ENCODE measurements around the gene SEBOX.

Gene SEBOX

DNA sequence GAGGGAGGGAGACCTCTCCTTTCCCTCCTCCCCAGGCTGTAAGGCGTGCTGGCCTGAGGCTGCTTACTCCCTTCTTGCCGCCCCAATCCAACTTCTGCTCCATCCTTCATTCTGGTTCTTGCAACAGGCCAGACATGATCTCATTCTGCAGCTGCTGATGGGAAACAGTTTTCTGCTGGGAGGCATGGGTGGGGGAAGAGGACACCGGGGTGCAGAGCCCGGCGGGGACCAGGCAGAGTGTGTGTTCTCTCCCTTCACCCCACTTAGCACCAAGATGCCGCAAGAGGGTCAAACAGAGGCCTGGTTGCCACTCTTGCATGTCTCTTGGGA, 7.9 kb upstream of the SEBOX start:
- Histone ChIP-seq H3K36me3 (ENCODE audit: insufficient read depth, low read depth, low read length) (no peaks in the 10 kb centered on the region), H3K9ac (ENCODE audit: low read depth, low read length) (no peak overlapping the region), H3K27ac (ENCODE audit: low read length) (no peak overlapping the region), H3K9me3 (ENCODE audit: insufficient read depth, low read depth, low read length) (no peaks in the 10 kb centered on the region), H3K27me3 (ENCODE audit: insufficient read depth, low read length) (peaks cover 34% of the 10 kb centered on the region), H3K4me1 (ENCODE audit: insufficient read depth, low read length) (peaks cover 9% of the 10 kb centered on the region; the same call in 1 of the 2 replicates), H3K4me3 (ENCODE audit: low read length) (peak overlapping the region; percentile 80; the same call in 1 of the 2 replicates)

GRCh38 chr17:28372203-28372944, 7.4 kb upstream of the SEBOX start:
- Histone ChIP-seq H3K4me3 (ENCODE audit: low read length) (peak overlapping the region; percentile 80; the same call in 1 of the 2 replicates), H3K4me1 (ENCODE audit: insufficient read depth, low read length) (peaks cover 9% of the 10 kb centered on the region; the same call in 1 of the 2 replicates), H3K9ac (ENCODE audit: low read depth, low read length) (peak overlapping the region; percentile 51; the same call in 1 of the 2 replicates), H3K9me3 (ENCODE audit: insufficient read depth, low read depth, low read length) (no peaks in the 10 kb centered on the region), H3K27ac (ENCODE audit: low read length) (no peak overlapping the region), H3K36me3 (ENCODE audit: insufficient read depth, low read depth, low read length) (no peaks in the 10 kb centered on the region), H3K27me3 (ENCODE audit: insufficient read depth, low read length) (peaks cover 34% of the 10 kb centered on the region)

DNA sequence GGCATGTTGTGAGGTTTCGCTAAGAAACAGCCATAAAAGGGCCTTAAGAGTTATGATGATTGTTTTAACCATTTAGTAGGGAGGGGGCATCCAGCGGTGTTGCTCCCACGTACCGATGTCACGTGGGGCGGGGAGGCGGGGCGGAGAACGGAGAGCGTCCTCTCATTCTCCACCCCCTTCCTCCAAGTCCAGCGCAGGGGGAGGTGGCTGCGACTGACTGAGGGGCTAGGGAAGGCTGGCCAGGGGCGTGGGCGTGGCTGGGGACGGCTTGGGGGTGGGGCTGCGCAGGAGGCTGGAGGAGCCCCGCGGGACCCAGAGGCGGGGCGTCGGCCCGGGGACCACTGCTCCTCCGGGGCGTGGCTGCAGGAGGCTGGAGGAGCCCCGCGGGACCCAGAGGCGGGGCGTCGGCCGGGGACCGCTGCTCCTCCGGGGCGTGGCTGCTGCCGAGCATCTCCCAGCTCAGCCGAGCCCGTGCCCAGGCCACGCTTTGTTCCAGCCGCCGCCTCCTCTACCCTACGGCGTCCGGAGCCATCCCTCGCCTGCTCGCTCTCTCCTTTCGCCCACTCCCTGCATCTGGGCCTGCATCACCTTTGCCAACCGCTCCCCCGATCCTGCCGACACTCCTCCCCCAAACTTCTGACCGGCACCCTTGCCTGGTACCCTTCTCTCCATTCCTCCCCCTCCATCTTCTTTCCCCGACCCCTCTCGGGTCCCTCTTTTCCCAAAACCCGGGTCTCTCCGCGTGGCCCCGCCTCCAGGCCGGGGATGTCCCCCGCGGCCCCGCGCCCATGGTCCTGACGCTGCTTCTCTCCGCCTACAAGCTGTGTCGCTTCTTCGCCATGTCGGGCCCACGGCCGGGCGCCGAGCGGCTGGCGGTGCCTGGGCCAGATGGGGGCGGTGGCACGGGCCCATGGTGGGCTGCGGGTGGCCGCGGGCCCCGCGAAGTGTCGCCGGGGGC, 6.5 kb upstream of the SEBOX start, which contains the start of gene SARM1:
Gene SARM1 (plus strand): TSS at position 450 of the 958 bp plus-strand sequence. CDS start 339 bp downstream, at position 789.
- Histone ChIP-seq H3K27me3 (ENCODE audit: insufficient read depth, low read length) (peaks cover 34% of the 10 kb centered on the region), H3K27ac (ENCODE audit: low read length) (no peak within 1 kb of the TSS), H3K4me3 (ENCODE audit: low read length) (peak within 1 kb of the TSS; percentile 80), H3K36me3 (ENCODE audit: insufficient read depth, low read depth, low read length) (no peaks in the 10 kb centered on the region), H3K9me3 (ENCODE audit: insufficient read depth, low read depth, low read length) (no peaks in the 10 kb centered on the region), H3K4me1 (ENCODE audit: insufficient read depth, low read length) (peaks cover 9% of the 10 kb centered on the region; the same call in 1 of the 2 replicates), H3K9ac (ENCODE audit: low read depth, low read length) (peak within 1 kb of the TSS; percentile 51; the same call in 1 of the 2 replicates)

- Histone ChIP-seq H3K27me3 (ENCODE audit: insufficient read depth, low read length) (peaks cover 34% of the 10 kb centered on the region), H3K36me3 (ENCODE audit: insufficient read depth, low read depth, low read length) (no peaks in the 10 kb centered on the region), H3K27ac (ENCODE audit: low read length) (no peak overlapping the region), H3K9me3 (ENCODE audit: insufficient read depth, low read depth, low read length) (no peaks in the 10 kb centered on the region), H3K4me1 (ENCODE audit: insufficient read depth, low read length) (peaks cover 9% of the 10 kb centered on the region; the same call in 1 of the 2 replicates), H3K4me3 (ENCODE audit: low read length) (peak overlapping the region; percentile 55), H3K9ac (ENCODE audit: low read depth, low read length) (peak overlapping the region; percentile 7; the same call in 1 of the 2 replicates)
These were observed 5.7 kb upstream of the SEBOX start for GRCh38 chr17:28370744-28371103.

GRCh38 chr17:28370035-28370743, 5.2 kb upstream of the SEBOX start, which contains the start of gene VTN:
Gene VTN (minus strand): TSS chr17:28370307. CDS start chr17:28370203, 104 bp downstream.
- Histone ChIP-seq H3K27me3 (ENCODE audit: insufficient read depth, low read length) (peaks cover 34% of the 10 kb centered on the region), H3K4me1 (ENCODE audit: insufficient read depth, low read length) (peaks cover 9% of the 10 kb centered on the region; the same call in 1 of the 2 replicates), H3K36me3 (ENCODE audit: insufficient read depth, low read depth, low read length) (no peaks in the 10 kb centered on the region), H3K4me3 (ENCODE audit: low read length) (peak within 1 kb of the TSS; percentile 55), H3K27ac (ENCODE audit: low read length) (no peak within 1 kb of the TSS), H3K9me3 (ENCODE audit: insufficient read depth, low read depth, low read length) (no peaks in the 10 kb centered on the region), H3K9ac (ENCODE audit: low read depth, low read length) (peak within 1 kb of the TSS; percentile 7; the same call in 1 of the 2 replicates)

DNA sequence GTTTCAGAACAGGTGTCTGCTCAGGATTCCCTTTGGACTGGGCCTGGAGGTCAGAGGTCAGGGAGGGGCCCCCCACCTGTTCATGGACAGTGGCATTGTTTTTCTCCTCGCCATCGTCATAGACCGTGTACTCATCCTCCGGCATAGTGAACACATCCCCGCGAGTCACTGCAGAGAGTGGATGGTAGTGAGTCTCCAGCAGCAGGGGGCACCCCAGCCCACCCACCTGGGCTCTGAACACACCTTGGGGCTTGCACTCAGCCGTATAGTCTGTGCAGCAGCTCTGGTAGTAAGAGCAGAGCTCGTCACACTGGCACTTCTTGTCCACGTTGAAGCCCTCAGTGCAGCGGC, 4.7 kb upstream of the SEBOX start:
- Histone ChIP-seq H3K9me3 (ENCODE audit: insufficient read depth, low read depth, low read length) (no peaks in the 10 kb centered on the region), H3K9ac (ENCODE audit: low read depth, low read length) (no peak overlapping the region), H3K4me1 (ENCODE audit: insufficient read depth, low read length) (peaks cover 9% of the 10 kb centered on the region; the same call in 1 of the 2 replicates), H3K36me3 (ENCODE audit: insufficient read depth, low read depth, low read length) (no peaks in the 10 kb centered on the region), H3K27me3 (ENCODE audit: insufficient read depth, low read length) (peaks cover 31% of the 10 kb centered on the region), H3K27ac (ENCODE audit: low read length) (no peak overlapping the region), H3K4me3 (ENCODE audit: low read length) (no peak overlapping the region)

DNA sequence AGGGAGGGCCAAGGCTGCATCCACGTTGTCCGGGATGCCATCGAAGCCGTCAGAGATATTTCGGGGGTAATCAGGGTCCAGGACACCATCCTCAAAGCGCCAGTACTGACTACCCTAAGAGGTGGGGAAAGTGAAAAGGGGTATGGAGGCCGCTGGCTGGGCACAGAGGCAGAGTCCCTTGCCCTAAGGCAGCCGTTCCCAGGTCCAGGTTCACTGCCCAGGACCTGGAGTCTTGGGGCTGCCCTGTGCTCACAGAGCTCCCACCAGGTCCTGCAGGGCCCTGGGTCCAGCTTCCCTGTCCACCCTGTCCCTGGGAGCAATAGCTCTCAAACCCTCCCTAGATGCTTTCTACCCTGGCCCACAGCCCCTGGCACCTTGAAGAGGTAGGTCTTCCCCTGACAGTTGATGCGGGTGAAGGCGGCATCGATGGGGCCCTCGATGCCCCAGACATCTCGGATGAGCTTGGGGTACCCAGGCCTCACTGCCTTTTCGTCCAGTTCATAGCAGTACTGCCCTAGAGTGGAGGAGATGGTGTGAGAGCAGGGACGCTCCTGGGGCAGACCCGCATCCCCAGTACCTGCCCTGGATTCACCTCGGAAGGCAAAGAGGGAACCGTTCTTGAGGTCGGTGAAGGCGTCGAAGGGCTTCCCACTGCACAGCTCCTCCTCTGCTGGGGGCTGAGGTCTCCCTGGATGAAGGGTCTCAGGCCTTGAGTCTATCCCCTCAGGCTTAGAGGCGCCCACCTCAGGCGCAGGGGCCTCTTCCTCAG, 4.1 kb upstream of the SEBOX start:
- Histone ChIP-seq H3K9ac (ENCODE audit: low read depth, low read length) (no peak overlapping the region), H3K27me3 (ENCODE audit: insufficient read depth, low read length) (peaks cover 25% of the 10 kb centered on the region), H3K4me3 (ENCODE audit: low read length) (no peak overlapping the region), H3K27ac (ENCODE audit: low read length) (no peak overlapping the region), H3K4me1 (ENCODE audit: insufficient read depth, low read length) (peaks cover 9% of the 10 kb centered on the region; the same call in 1 of the 2 replicates), H3K36me3 (ENCODE audit: insufficient read depth, low read depth, low read length) (no peaks in the 10 kb centered on the region), H3K9me3 (ENCODE audit: insufficient read depth, low read depth, low read length) (no peaks in the 10 kb centered on the region)

- Histone ChIP-seq H3K9me3 (ENCODE audit: insufficient read depth, low read depth, low read length) (no peaks in the 10 kb centered on the region), H3K36me3 (ENCODE audit: insufficient read depth, low read depth, low read length) (no peaks in the 10 kb centered on the region), H3K27ac (ENCODE audit: low read length) (no peak overlapping the region), H3K9ac (ENCODE audit: low read depth, low read length) (no peak overlapping the region), H3K27me3 (ENCODE audit: insufficient read depth, low read length) (peaks cover 18% of the 10 kb centered on the region), H3K4me3 (ENCODE audit: low read length) (no peak overlapping the region), H3K4me1 (ENCODE audit: insufficient read depth, low read length) (peaks cover 9% of the 10 kb centered on the region; the same call in 1 of the 2 replicates)
These were observed 3.4 kb upstream of the SEBOX start for GRCh38 chr17:28368306-28368831.

- Histone ChIP-seq H3K9me3 (ENCODE audit: insufficient read depth, low read depth, low read length) (no peaks in the 10 kb centered on the region), H3K9ac (ENCODE audit: low read depth, low read length) (no peak overlapping the region)
These were observed 2.8 kb upstream of the SEBOX start for GRCh38 chr17:28367641-28368305.

DNA sequence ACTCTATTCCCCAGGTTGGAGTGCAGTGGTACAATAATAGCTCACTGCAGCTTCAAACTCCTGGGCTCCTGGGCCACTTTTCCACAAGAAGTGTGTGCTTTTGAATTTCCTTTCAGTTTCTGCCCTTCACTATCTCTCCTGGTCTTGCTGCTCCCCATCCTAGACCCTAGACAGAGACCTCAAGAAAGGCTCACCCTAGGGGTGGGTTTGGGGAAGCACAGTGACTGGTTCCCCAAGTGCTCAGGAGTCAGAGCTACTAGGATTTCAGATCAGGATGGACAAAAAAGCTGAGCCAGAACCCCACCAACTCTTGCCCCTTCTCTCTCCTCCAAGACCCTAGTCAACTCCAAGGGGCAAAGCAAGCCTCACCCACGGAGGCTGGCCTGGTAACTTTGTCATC, 1.6 kb upstream of the SEBOX start:
- Histone ChIP-seq H3K4me1 (ENCODE audit: insufficient read depth, low read length) (peaks cover 9% of the 10 kb centered on the region; the same call in 1 of the 2 replicates), H3K27me3 (ENCODE audit: insufficient read depth, low read length) (peaks cover under 1% of the 10 kb centered on the region; the same call in 1 of the 2 replicates), H3K9ac (ENCODE audit: low read depth, low read length) (no peak overlapping the region), H3K27ac (ENCODE audit: low read length) (no peak overlapping the region), H3K4me3 (ENCODE audit: low read length) (no peak overlapping the region), H3K9me3 (ENCODE audit: insufficient read depth, low read depth, low read length) (no peaks in the 10 kb centered on the region), H3K36me3 (ENCODE audit: insufficient read depth, low read depth, low read length) (peaks cover 7% of the 10 kb centered on the region; the same call in 1 of the 2 replicates)

More at GRCh38 chr17:28367641-28368305, 2.8 kb upstream of the SEBOX start:
- Histone ChIP-seq H3K4me3 (ENCODE audit: low read length) (no peak overlapping the region), H3K4me1 (ENCODE audit: insufficient read depth, low read length) (peaks cover 9% of the 10 kb centered on the region; the same call in 1 of the 2 replicates), H3K27me3 (ENCODE audit: insufficient read depth, low read length) (peaks cover 12% of the 10 kb centered on the region), H3K27ac (ENCODE audit: low read length) (no peak overlapping the region), H3K36me3 (ENCODE audit: insufficient read depth, low read depth, low read length) (no peaks in the 10 kb centered on the region)

Data from iPS-20b (cell line).